HG02798 (cell line): ENCODE measurements around the gene SIPA1L3.

Source experiments
- ATAC-seq: cut with Tn5 transposase; IDR thresholded peaks from one replicate; pipeline ENCODE4 v1.9.1; 2021; ENCODE audit warnings: mild to moderate bottlenecking; ENCODE audit not compliant: unreplicated experiment, poor library complexity

Gene SIPA1L3

GRCh38 chr19:38133319-38133718, 226.3 kb downstream of the SIPA1L3 start:
- ATAC-seq = no peak

GRCh38 chr19:38134540-38135149, 227.6 kb downstream of the SIPA1L3 start:
- no peak for ATAC-seq

GRCh38 chr19:38135150-38135998, 228.4 kb downstream of the SIPA1L3 start:
- ATAC-seq = no peak

DNA sequence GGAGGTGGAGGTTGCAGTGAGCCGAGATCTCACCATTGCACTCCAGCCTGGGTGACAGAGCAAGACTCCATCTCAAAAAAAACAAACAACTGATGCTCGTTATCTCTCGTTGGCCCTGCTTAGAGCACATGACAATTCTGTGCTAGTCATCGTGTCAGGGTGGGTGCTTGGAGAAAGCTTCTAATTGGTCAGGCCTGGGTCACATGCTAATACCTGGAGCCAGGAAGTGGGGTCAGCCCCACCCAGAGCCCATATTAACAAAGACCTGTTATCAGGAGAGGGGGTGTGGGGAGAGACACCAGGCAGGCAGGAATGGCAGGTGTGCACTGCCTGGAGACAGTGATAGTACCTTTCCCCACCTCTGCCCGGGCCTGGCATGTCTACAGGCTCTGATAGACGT, 232.1 kb downstream of the SIPA1L3 start:
- no peak for ATAC-seq

DNA sequence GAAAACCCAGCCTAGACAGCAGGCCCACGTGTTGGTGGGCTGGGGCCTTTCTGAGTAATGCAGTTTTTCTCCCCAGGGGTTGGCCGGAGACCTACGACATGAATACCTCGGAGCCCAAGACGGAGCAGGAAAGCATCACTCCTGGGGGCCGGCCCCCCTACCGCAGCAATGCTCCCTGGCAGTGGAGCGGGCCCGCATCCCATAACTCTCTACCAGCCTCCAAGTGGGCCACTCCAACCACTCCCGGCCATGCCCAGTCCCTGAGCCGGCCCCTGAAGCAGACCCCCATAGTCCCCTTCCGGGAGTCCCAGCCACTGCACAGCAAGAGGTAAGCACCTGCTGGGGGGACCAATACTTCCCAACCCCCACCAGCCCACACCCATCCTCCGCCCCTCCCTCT, 234.1 kb downstream of the SIPA1L3 start:
- no peak for ATAC-seq

GRCh38 chr19:38142176-38143035, 235.4 kb downstream of the SIPA1L3 start:
- ATAC-seq = no peak

GRCh38 chr19:38143847-38144246, 236.8 kb downstream of the SIPA1L3 start:
- ATAC-seq = no peak

- ATAC-seq = no peak
Observed at GRCh38 chr19:38144667-38145066, 237.7 kb downstream of the SIPA1L3 start.

DNA sequence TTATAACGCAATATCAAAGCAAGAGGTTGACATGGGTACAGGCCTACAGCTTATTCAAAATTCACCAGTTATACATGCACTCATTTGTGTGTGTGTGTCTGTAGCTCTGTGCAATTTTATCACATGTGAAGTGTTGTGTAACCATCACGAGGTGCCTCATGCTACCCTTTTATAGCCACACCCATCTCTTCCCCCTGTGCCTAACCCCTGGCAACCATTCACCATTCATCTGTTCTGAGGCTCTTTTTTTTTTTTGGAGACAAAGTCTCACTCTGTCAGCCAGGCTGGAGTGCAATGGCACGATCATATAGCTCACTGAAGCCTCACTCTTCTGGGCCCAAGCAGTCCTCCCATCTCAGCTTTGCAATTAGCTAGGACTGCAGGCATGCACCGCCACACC, 238.6 kb downstream of the SIPA1L3 start:
- no peak for ATAC-seq

DNA sequence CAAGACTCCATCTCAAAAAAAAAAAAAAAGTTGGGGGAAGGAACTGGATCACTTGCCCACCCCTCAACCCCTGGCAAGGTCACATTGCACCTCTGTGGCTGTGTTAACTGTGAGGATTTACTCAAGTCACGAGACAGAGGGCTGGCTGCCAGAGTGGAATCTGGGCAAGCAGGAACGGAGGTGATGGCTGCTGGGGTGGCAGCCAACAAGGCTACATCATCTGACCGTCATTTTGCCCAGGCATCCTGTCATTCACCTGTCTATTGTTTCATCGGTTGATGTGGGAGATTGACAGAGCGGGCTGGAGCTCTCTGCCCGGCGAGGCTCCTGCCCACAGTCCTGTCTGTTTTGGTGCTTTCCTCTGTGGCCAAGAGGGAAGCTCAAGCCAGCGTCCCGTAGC, 241.3 kb downstream of the SIPA1L3 start:
- ATAC-seq = no peak

GRCh38 chr19:38149661-38150061, 242.7 kb downstream of the SIPA1L3 start:
- ATAC-seq = no peak

DNA sequence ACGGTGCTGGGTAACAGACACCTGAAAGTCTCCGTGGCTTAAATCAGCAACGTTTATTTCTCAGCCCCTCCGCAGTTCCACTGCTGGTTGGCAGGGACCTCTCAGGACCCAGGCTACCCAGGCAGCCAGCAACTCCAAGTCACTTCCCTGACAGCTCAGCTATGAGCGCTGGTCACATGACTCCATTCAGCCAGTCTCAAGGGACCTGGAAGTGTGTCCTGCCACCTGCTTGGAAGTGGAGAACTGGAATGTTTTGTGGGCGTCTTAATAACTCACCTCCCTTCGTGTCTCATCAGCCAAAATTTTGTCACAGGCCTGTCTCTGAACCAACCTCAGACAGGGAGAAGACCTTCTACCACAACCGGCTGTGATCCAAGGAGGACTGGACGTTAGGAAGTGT, 244.2 kb downstream of the SIPA1L3 start:
- ATAC-seq = no peak

DNA sequence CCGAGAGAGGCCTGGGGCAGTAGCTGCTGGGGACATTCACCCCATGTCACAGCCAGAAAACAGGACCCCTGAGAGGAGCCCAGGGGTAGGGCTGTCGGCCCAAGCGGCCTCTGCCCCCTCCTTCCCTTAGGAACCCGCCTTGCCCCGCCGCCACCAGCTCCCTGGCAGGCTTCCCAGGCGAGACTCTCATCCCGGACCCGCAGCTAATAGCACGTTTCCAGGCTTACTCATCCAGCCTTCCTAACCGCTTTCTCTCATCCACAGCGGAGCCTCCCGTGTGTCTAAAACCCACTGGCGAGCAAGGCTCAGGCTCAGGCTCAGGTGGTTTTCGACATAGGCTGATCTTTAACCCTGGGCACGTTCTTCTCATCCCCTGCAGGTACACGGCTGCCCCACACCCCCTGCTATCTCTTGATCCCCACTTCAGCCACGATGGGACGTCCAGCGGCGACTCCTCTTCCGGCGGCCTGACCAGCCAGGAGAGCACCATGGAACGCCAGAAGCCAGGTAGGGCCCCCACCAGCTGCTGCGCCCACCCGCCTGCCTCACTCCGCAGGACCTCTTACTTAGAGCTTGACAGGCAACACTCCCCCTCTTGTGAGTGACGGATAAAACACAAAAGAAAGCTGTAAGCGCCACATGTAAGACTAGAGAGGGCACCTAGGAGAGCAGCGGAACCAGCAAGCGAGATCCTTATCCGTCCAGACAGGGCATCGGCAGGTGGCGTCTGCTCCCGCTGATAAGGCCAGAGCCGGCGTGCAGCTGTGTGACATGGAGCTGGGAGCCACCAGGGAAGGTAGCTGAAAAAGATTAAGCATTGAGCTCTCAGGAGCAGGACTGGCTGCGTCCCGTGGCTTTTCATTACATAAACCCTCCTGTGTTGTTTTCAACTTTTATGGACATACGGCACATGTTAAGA, 245.7 kb downstream of the SIPA1L3 start:
- ATAC-seq = no peak

DNA sequence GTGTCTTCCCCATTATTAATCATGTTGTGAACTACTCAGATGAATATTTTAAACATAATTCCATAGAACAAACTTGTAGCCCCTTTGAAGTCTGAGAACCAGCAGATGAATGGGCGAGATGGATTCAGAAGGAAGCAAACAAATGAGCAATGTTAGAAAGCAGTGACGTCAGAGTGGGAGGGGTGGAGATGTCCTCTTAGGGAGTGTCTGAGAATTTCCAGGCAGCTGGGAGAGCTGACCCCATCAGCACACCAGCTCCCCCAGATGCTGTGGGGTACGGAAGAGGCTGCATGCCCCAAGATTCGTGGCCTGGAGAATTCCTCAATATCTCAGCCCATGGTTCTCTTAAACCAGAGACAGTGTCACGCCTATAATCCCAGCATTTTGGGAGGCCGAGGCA, 248.4 kb downstream of the SIPA1L3 start:
- ATAC-seq = no peak

- no peak for ATAC-seq
Observed at GRCh38 chr19:38158730-38159129, 251.7 kb downstream of the SIPA1L3 start.

DNA sequence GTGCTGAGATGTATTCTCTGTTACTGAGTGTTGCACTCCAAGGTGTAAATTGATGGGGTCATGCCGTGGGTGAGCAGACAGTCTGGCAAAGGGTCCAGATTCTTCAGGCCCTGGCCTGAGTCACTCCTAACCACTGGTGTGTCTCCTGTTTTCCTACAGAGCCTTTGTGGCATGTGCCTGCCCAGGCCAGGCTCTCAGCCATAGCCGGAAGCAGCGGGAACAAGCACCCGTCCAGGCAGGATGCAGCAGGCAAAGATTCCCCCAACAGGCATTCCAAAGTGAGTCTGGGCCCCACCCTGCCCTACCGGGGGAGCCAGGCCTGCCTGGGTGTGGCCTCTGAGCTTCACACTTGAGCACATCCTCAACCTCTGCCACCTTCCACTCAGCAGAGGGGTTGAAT, 255.1 kb downstream of the SIPA1L3 start:
- ATAC-seq = no peak

GRCh38 chr19:38162632-38163031, 255.6 kb downstream of the SIPA1L3 start:
- ATAC-seq = no peak

DNA sequence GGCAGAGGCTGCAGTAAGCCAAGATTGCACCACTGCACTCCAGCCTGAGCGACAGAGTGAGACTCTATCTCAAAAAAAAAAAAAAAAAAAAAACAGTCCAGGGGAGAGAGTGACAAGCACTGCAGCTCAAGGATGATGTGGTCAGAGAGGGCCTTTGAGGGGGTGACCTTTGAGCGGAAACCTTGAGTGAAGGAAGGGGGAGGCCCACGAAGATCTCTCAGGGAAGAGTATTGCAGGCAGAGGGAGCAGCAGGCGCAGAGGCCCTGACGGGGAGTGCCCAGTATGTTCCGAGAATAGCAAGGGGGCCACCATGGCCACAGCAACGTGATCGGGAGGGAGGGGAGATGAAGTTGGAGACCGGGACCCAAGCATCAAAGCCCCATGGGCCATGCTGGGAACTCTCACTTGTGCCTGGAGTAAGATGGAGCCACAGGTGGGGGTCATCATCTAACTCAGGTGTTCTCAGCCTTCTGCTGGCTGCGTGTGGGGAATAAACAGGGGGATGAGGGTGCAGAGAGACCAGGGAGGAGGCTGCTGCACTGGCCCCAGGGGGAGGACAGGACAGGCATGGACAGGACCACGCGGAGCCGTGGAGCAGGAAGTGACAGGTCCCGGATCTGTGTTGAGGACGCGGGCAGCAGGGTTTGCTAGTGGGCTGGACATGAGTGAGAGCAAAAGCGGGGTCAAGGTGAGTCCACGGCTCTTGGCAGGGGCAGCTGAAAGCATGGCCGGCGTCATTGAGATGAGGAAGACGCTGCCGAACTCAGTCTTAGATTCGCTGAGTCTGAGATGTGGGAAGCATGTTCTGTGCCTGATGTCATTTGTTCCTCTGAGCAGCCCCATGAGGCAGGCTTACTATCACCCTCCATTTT, 256.6 kb downstream of the SIPA1L3 start:
- ATAC-seq = no peak

GRCh38 chr19:38164526-38164925, 257.5 kb downstream of the SIPA1L3 start:
- ATAC-seq = no peak
